Endothelial cell of umbilical vein (primary cell): ENCODE results near the gene MYO1B.

Source experiments
- CTCF ChIP-seq, 2 donors: IDR thresholded peaks; 1 replicate in 1 of 2; 2 replicates in 1 of 2; pipeline ENCODE4 v1.5.1; 2011; ENCODE audit warnings: low read length in 2 of 2, mild to moderate bottlenecking in 2 of 2, moderate library complexity in 2 of 2, control low read depth in 1 of 2, inconsistent platforms in 1 of 2, low read depth in 1 of 2; ENCODE audit not compliant: insufficient read depth in 1 of 2; ENCODE audit errors: extremely low read depth in 1 of 2
- POLR2A ChIP-seq: IDR thresholded peaks from 2 replicates; pipeline ENCODE4 v1.6.1; 2012; ENCODE audit warnings: low read depth, mild to moderate bottlenecking, control low read depth, low read length

- TF ChIP-seq CTCF (IDR thresholded peaks at IDR 0.05; ENCODE audit: extremely low read depth in 1 of 2, insufficient read depth in 1 of 2, low read depth in 1 of 2, low read length in 2 of 2) (no peak), POLR2A (no peak)
These were observed 74.0 kb downstream of the MYO1B start for GRCh38 chr2:191319186-191319585.
